H1 (cell line): Measurements from ENCODE around the gene ACVRL1. TPM values are rescaled to one million over a fixed set of nuclear protein-coding genes. Genes with fewer than 3 reads are reported as not detected.

Experiments
- CTCF ChIA-PET: fragments of 300-600 bp; sonication (Branson Sonifier 250); formaldehyde crosslinking; loops from one replicate; lab custom pipeline; 2021; ENCODE audit not compliant: partially characterized antibody; lab: Charles Lee
- POLR2A ChIA-PET: fragments of 300-600 bp; sonication (Branson Sonifier 250); formaldehyde crosslinking; loops from one replicate; lab custom pipeline; 2021; ENCODE audit warnings: inconsistent platforms; ENCODE audit not compliant: partially characterized antibody; lab: Charles Lee
- DNase-seq, 2 experiments: peaks; one replicate each; pipeline versions ENCODE4 v3.0.0 to v3.0.0-alpha.2; 2010 to 2022; ENCODE audit warnings: low spot score in 2 of 2, low read depth in 1 of 2, mixed read lengths in 1 of 2
- FAIRE-seq: peaks from 2 replicates; lab custom pipeline; 2011; peaks lifted over from hg19 to GRCh38; lab: Jason Lieb, UNC
- H2AFZ ChIP-seq: 2 replicates; pipeline ENCODE4 v1.8.1; 2012; ENCODE audit warnings: low read length, inconsistent platforms
- H2AK5ac ChIP-seq: 2 replicates; pipeline ENCODE4 v1.6.1; 2013; ENCODE audit warnings: low read depth, low read length
- H2BK120ac ChIP-seq: replicated peaks from 2 replicates; pipeline ENCODE3; 2013; ENCODE audit warnings: low read depth, low read length, inconsistent platforms
- H2BK12ac ChIP-seq: 2 replicates; pipeline ENCODE4 v1.6.1; 2013; ENCODE audit warnings: low read depth, low read length
- H2BK15ac ChIP-seq: 2 replicates; pipeline ENCODE4 v1.6.1; 2013; ENCODE audit warnings: low read length
- H2BK20ac ChIP-seq: 2 replicates; pipeline ENCODE4 v1.6.1; 2013; ENCODE audit warnings: low read length
- H2BK5ac ChIP-seq: 2 replicates; pipeline ENCODE4 v1.6.1; 2013; ENCODE audit warnings: low read depth, low read length
- H3K14ac ChIP-seq: 2 replicates; pipeline ENCODE4 v1.6.1; 2013; ENCODE audit warnings: inconsistent platforms; ENCODE audit not compliant: insufficient read length
- H3K18ac ChIP-seq: 2 replicates; pipeline ENCODE4 v1.6.1; 2013; ENCODE audit warnings: low read length; ENCODE audit errors: extremely low read depth
- H3K23ac ChIP-seq: 2 replicates; pipeline ENCODE4 v1.6.1; 2013; ENCODE audit warnings: inconsistent platforms; ENCODE audit not compliant: insufficient read length
- H3K23me2 ChIP-seq: 2 replicates; pipeline ENCODE4 v1.6.1; 2013; ENCODE audit warnings: low read depth, low read length
- H3K27ac ChIP-seq: 2 replicates; pipeline ENCODE4 v1.6.1; 2011; ENCODE audit warnings: low read depth, low read length, inconsistent platforms
- H3K27me3 ChIP-seq, 4 experiments: replicated peaks in 1 of 4; 1 replicate in 1 of 4; 2 replicates in 3 of 4; pipeline versions ENCODE4 v1.6.1 to v1.8.1; 2011 to 2013; ENCODE audit warnings: low read length in 3 of 4, mild to moderate bottlenecking in 3 of 4, inconsistent platforms in 2 of 4, mixed read lengths in 2 of 4, moderate library complexity in 1 of 4; ENCODE audit not compliant: control insufficient read depth in 3 of 4, insufficient read depth in 3 of 4; ENCODE audit errors: extremely low read depth in 1 of 4
- H3K36me3 ChIP-seq, 4 experiments: 2 replicates each; pipeline versions ENCODE4 v1.6.1 to v1.8.1; 2011 to 2013; ENCODE audit warnings: mild to moderate bottlenecking in 4 of 4, low read length in 3 of 4, moderate library complexity in 2 of 4, control low read depth in 1 of 4, inconsistent platforms in 1 of 4; ENCODE audit not compliant: insufficient read depth in 4 of 4, control insufficient read depth in 2 of 4
- H3K4ac ChIP-seq: replicated peaks from 2 replicates; pipeline ENCODE3; 2013; ENCODE audit warnings: low read length, low read depth, mixed read lengths, inconsistent platforms; ENCODE audit not compliant: insufficient read length
- H3K4me1 ChIP-seq, 4 experiments: replicated peaks in 1 of 4; 1 replicate in 1 of 4; 2 replicates in 3 of 4; pipeline versions ENCODE4 v1.6.1 to v1.8.1; 2011 to 2013; ENCODE audit warnings: low read length in 3 of 4, inconsistent platforms in 2 of 4, mixed read lengths in 1 of 4; ENCODE audit not compliant: insufficient read depth in 4 of 4, control insufficient read depth in 3 of 4
- H3K4me2 ChIP-seq, 2 experiments: 2 replicates each; pipeline versions ENCODE4 v1.6.1 to v1.8.1; 2011 to 2013; ENCODE audit warnings: low read depth in 2 of 2, low read length in 2 of 2, control low read depth in 1 of 2, inconsistent platforms in 1 of 2, mild to moderate bottlenecking in 1 of 2; ENCODE audit not compliant: insufficient read depth in 1 of 2
- H3K4me3 ChIP-seq, 4 experiments: fragments of 200-600, 300-600 bp in 1 of 4; sonication (generic), shearing (Covaris generic), sonication (Bioruptor Twin) in 1 of 4; 2 replicates each; pipeline versions ENCODE4 v1.5.1 to v1.8.1; 2011 to 2016; ENCODE audit warnings: low read length in 4 of 4, low read depth in 3 of 4, control low read depth in 2 of 4, inconsistent platforms in 2 of 4, mild to moderate bottlenecking in 2 of 4, mixed read lengths in 1 of 4, moderate library complexity in 1 of 4; ENCODE audit not compliant: insufficient read depth in 2 of 4; ENCODE audit errors: extremely low read depth in 1 of 4
- H3K56ac ChIP-seq: replicated peaks from 2 replicates; pipeline ENCODE3; 2013; ENCODE audit warnings: low read depth, mild to moderate bottlenecking, mixed read lengths, low read length, inconsistent platforms; ENCODE audit not compliant: insufficient read length
- H3K79me1 ChIP-seq: 2 replicates; pipeline ENCODE4 v1.6.1; 2013; ENCODE audit warnings: low read depth, low read length, control low read depth
- H3K79me2 ChIP-seq, 2 experiments: 2 replicates each; pipeline versions ENCODE4 v1.6.1 to v1.8.1; 2012 to 2013; ENCODE audit warnings: low read length in 2 of 2, mild to moderate bottlenecking in 2 of 2, inconsistent platforms in 1 of 2; ENCODE audit not compliant: insufficient read depth in 2 of 2, control insufficient read depth in 1 of 2
- H3K9ac ChIP-seq, 4 experiments: replicated peaks in 1 of 4; 1 replicate in 1 of 4; 2 replicates in 3 of 4; pipeline versions ENCODE4 v1.6.1 to v1.8.1; 2011 to 2013; ENCODE audit warnings: low read depth in 3 of 4, low read length in 3 of 4, control low read depth in 2 of 4, mild to moderate bottlenecking in 2 of 4, moderate library complexity in 2 of 4, inconsistent platforms in 1 of 4; ENCODE audit errors: extremely low read depth in 1 of 4
- H3K9me3 ChIP-seq, 2 experiments: 2 replicates each; pipeline versions ENCODE4 v1.6.1 to v1.8.1; 2012 to 2013; ENCODE audit warnings: mild to moderate bottlenecking in 2 of 2, moderate library complexity in 2 of 2, control low read depth in 1 of 2, inconsistent platforms in 1 of 2, low read depth in 1 of 2, low read length in 1 of 2, mixed read lengths in 1 of 2; ENCODE audit not compliant: insufficient read depth in 2 of 2
- H4K20me1 ChIP-seq, 2 experiments: replicated peaks in 1 of 2; 2 replicates each; pipeline versions ENCODE3 to v1.8.1; 2011 to 2013; ENCODE audit warnings: inconsistent platforms in 2 of 2, low read length in 2 of 2, mild to moderate bottlenecking in 1 of 2; ENCODE audit not compliant: insufficient read depth in 2 of 2, control insufficient read depth in 1 of 2
- H4K5ac ChIP-seq: 2 replicates; pipeline ENCODE4 v1.6.1; 2013; ENCODE audit warnings: low read length, low read depth, mixed read lengths, inconsistent platforms; ENCODE audit not compliant: insufficient read length
- H4K8ac ChIP-seq: 2 replicates; pipeline ENCODE4 v1.8.0; 2013; ENCODE audit warnings: mild to moderate bottlenecking, moderate library complexity, low read length, inconsistent platforms; ENCODE audit not compliant: insufficient read depth; ENCODE audit errors: extremely low read depth
- H4K91ac ChIP-seq: replicated peaks from 2 replicates; pipeline ENCODE3; 2013; ENCODE audit warnings: low read length, mixed read lengths, inconsistent platforms; ENCODE audit not compliant: insufficient read length
- CBX5 ChIP-seq: fragments of 300-800, 300-1000 bp; sonication (generic); IDR thresholded peaks from 2 replicates; pipeline ENCODE4 v1.7.1; 2016; ENCODE audit warnings: antibody characterized with exemption, low read length, low read depth
- CEBPB ChIP-seq: IDR thresholded peaks from 2 replicates; pipeline ENCODE4 v1.6.1; 2012; ENCODE audit warnings: low read depth, low read length
- CHD1 ChIP-seq: IDR thresholded peaks from 2 replicates; pipeline ENCODE4 v1.6.1; 2012; ENCODE audit warnings: low read depth, low read length, improper control_type of control experiment
- CHD2 ChIP-seq: IDR thresholded peaks from 2 replicates; pipeline ENCODE4 v1.6.1; 2012; ENCODE audit warnings: low read length, improper control_type of control experiment
- CTBP2 ChIP-seq: IDR thresholded peaks from 2 replicates; pipeline ENCODE4 v1.7.0; 2011; ENCODE audit warnings: borderline replicate concordance, mild to moderate bottlenecking, moderate library complexity, mixed read lengths, low read length; ENCODE audit not compliant: insufficient read depth, insufficient read length
- GTF2F1 ChIP-seq: IDR thresholded peaks from 2 replicates; pipeline ENCODE4 v1.6.1; 2012; ENCODE audit warnings: low read depth, low read length, improper control_type of control experiment, borderline replicate concordance
- HDAC6 ChIP-seq: IDR thresholded peaks from one replicate; pipeline ENCODE4 v1.7.1; 2012; ENCODE audit warnings: low read depth, mild to moderate bottlenecking, inconsistent platforms, low read length, moderate library complexity
- MAX ChIP-seq: IDR thresholded peaks from 2 replicates; pipeline ENCODE4 v1.6.1; 2012; ENCODE audit warnings: inconsistent platforms
- SIX5 ChIP-seq: IDR thresholded peaks from 2 replicates; pipeline ENCODE4 v1.6.1; 2011; ENCODE audit warnings: mild to moderate bottlenecking, low read depth, low read length
- polyA plus RNA-seq, 7 experiments: library from polyadenylated mRNA; depleted of rRNA in 3 of 7; stranded (reverse) in 5 of 7; unstranded in 2 of 7; fragments of >200 nt in 5 of 7; fragments of 200-250 nt in 2 of 7; gene quantifications; 1 replicate in 5 of 7; 2 replicates in 1 of 7; 4 replicates in 1 of 7; pipeline versions ENCODE4 v1.2.1 to v1.2.3, GENCODE V29; 2011 to 2013; ENCODE audit warnings: missing spikeins in 2 of 7, mixed read lengths in 2 of 7
- total RNA-seq: library from RNA; stranded (reverse); fragmentation: NEBNext Ultra II Directional; extraction: Animal tissue kit (Norgen Biotek cat#: 25700); gene quantifications from 2 replicates; pipeline ENCODE4 v1.2.1, GENCODE V29; 2021
- TF ChIP-seq, protein P1 (sequence below): IDR thresholded peaks from 2 replicates; pipeline ENCODE4 v1.6.1; 2011; ENCODE audit warnings: low read length, improper control_type of control experiment

Gene ACVRL1
- total and polyA plus RNA-seq, 2 of the 8 experiments (the other 6 are each of a cell fraction or from before 2014, with no cell fraction given), result 0.09 to 0.35 TPM

DNA sequence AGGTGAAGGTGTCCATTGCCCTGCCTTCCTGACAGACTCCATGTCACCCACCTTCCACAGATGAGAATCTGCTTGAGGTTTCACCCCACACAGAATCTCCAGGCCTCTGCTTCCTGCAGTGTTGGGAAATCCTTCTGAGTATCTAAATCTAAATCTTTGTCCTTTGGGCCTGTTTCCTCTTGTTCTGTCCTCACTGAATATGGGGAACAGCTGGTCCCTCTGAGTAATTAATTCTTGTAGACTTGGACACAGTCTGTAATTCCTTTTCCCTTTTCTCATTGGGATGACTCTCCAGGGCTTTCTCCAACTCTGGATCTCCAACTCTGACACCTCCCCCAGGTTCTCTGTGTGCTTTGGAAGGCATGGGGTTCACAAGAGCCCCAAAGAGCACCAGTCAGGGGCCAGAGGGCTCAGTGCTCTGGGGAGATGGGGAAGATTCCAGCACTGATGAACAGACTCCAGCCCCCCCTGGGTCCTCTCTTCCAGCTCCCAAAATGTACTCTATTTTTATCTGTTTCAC lies 2.3 kb upstream of the ACVRL1 start:
- no peak overlapping the region for H2BK15ac ChIP-seq
- POLR2A ChIA-PET, result interaction anchor here (0.6 to 1.8 kb wide), 3 partner anchors 10 to 48 kb away, joined by 3 to 5 read pairs (median 4); partner anchors contain the start of gene ACVR1B
- no peak overlapping the region for H2AK5ac ChIP-seq
- no peak overlapping the region for H2BK5ac ChIP-seq
- H3K56ac ChIP-seq, result no peak overlapping the region
- H3K23ac ChIP-seq, result no peak overlapping the region
- H4K5ac ChIP-seq, result no peak overlapping the region
- no peak overlapping the region for H2BK20ac ChIP-seq
- no peaks in the 10 kb centered on the region for H3K4me1 ChIP-seq
- H3K27ac ChIP-seq, result no peak overlapping the region
- H3K9me3 ChIP-seq, result no peaks in the 10 kb centered on the region
- no peaks in the 10 kb centered on the region for H3K79me1 ChIP-seq
- H3K4me2 ChIP-seq, result no peak overlapping the region
- H3K36me3 ChIP-seq, result peaks cover 0 to 3% (median 0%) of the 10 kb centered on the region in 4 experiments; a peak in 1 of 8 replicates
- FAIRE-seq (no peak), DNase-seq (no peak)
- no peak overlapping the region for H4K91ac ChIP-seq
- peaks cover 4 to 25% (median 20%) of the 10 kb centered on the region in 4 experiments for H3K27me3 ChIP-seq
- no peak overlapping the region for H3K9ac ChIP-seq
- H3K4ac ChIP-seq, result no peak overlapping the region
- CTCF ChIA-PET, result interaction anchor here (0.6 to 12.7 kb wide), 7 partner anchors 9 to 315 kb away, joined by 3 to 234 read pairs (median 5); no protein-coding TSS in a partner anchor
- no peaks in the 10 kb centered on the region for H4K20me1 ChIP-seq
- H3K23me2 ChIP-seq, result peaks cover 6% of the 10 kb centered on the region
- no peak overlapping the region for H4K8ac ChIP-seq
- H2AFZ ChIP-seq, result 0 out of 2 replicates have a peak overlapping the region, but pooled peaks have one; percentile 51
- H3K18ac ChIP-seq, result no peak overlapping the region
- no peak overlapping the region for H3K4me3 ChIP-seq
- no peak overlapping the region for H2BK12ac ChIP-seq
- H3K14ac ChIP-seq, result no peak overlapping the region
- H3K79me2 ChIP-seq, result no peaks in the 10 kb centered on the region
- H2BK120ac ChIP-seq, result no peak overlapping the region
- no peak for TF ChIP-seq CHD1
- TF ChIP-seq CEBPB, result no peak
- no peak for TF ChIP-seq SIX5
- TF ChIP-seq CBX5, result no peak
- no peak for TF ChIP-seq CHD2
- TF ChIP-seq, protein P1, sequence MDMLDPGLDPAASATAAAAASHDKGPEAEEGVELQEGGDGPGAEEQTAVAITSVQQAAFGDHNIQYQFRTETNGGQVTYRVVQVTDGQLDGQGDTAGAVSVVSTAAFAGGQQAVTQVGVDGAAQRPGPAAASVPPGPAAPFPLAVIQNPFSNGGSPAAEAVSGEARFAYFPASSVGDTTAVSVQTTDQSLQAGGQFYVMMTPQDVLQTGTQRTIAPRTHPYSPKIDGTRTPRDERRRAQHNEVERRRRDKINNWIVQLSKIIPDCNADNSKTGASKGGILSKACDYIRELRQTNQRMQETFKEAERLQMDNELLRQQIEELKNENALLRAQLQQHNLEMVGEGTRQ, result no peak
- no peak for TF ChIP-seq GTF2F1
- no peak for TF ChIP-seq MAX
- no peak for TF ChIP-seq CTBP2
- no peak for TF ChIP-seq HDAC6
